D341Med (cell line): ENCODE data around the gene PAK5.
A peak's percentile ranks its signal among the peaks of the same experiment; 100 is the strongest.
"Not testable (repeated sequence)": the region's sequence is repeated elsewhere in the genome, so short reads cannot be mapped to it uniquely, and the experiment has no call there.

ENCODE experiments used
- DNase-seq: peaks from one replicate; pipeline ENCODE4 v3.0.0; 2012; ENCODE audit warnings: low spot score

Gene PAK5

GRCh38 chr20:9685011-9685410 lies 153.9 kb downstream of the PAK5 start:
- no peak for DNase-seq

- no peak for DNase-seq
These were observed 161.7 kb downstream of the PAK5 start for GRCh38 chr20:9677100-9677623.

- no peak for DNase-seq
These were observed 165.9 kb downstream of the PAK5 start for GRCh38 chr20:9672981-9673380.

- no peak for DNase-seq
These were observed 166.8 kb downstream of the PAK5 start for GRCh38 chr20:9672027-9672426.

GRCh38 chr20:9668381-9668780 lies 170.5 kb downstream of the PAK5 start:
- no peak for DNase-seq

GRCh38 chr20:9663423-9663822 lies 175.5 kb downstream of the PAK5 start:
- no peak for DNase-seq

GRCh38 chr20:9660236-9660868 lies 178.5 kb downstream of the PAK5 start:
- DNase-seq, result no peak

- no peak for DNase-seq
These were observed 191.1 kb downstream of the PAK5 start for GRCh38 chr20:9647741-9648140.

GRCh38 chr20:9646375-9646774 lies 192.5 kb downstream of the PAK5 start:
- no peak for DNase-seq

- no peak for DNase-seq
These were observed 196.0 kb downstream of the PAK5 start for GRCh38 chr20:9642882-9643281.

GRCh38 chr20:9641499-9642000 lies 197.3 kb downstream of the PAK5 start:
- DNase-seq, result not testable (repeated sequence)

GRCh38 chr20:9637889-9638288 lies 201.0 kb downstream of the PAK5 start:
- no peak for DNase-seq

GRCh38 chr20:9635750-9636149 lies 203.1 kb downstream of the PAK5 start:
- no peak for DNase-seq

- no peak for DNase-seq
These were observed 204.5 kb downstream of the PAK5 start for GRCh38 chr20:9634327-9634726.

- no peak for DNase-seq
These were observed 205.9 kb downstream of the PAK5 start for GRCh38 chr20:9632991-9633390.

- no peak for DNase-seq
These were observed 206.6 kb downstream of the PAK5 start for GRCh38 chr20:9632265-9632664.

GRCh38 chr20:9630554-9630953 lies 208.3 kb downstream of the PAK5 start:
- no peak for DNase-seq

- no peak for DNase-seq
These were observed 209.0 kb downstream of the PAK5 start for GRCh38 chr20:9629831-9630230.

- no peak for DNase-seq
These were observed 210.3 kb downstream of the PAK5 start for GRCh38 chr20:9628589-9628988.

GRCh38 chr20:9628141-9628540 lies 210.7 kb downstream of the PAK5 start:
- no peak for DNase-seq

- no peak for DNase-seq
These were observed 211.7 kb downstream of the PAK5 start for GRCh38 chr20:9627219-9627618.

GRCh38 chr20:9626357-9626756 lies 212.5 kb downstream of the PAK5 start:
- DNase-seq, result no peak

GRCh38 chr20:9617940-9618339 lies 220.9 kb downstream of the PAK5 start:
- DNase-seq, result peak; percentile 54

GRCh38 chr20:9616833-9617461 lies 221.9 kb downstream of the PAK5 start:
- DNase-seq, result peak; percentile 52
